Uterus (tissue), 4 donors: ENCODE results near the gene DNAH1. TPM values are rescaled to one million over a fixed set of nuclear protein-coding genes. Genes with fewer than 3 reads are reported as not detected.

Source experiments
- DNase-seq, 2 donors: peaks; one replicate each; pipeline ENCODE4 v3.0.0-alpha.2; 2019 to 2020
- H3K27ac ChIP-seq, 2 donors: fragments of 200-600 bp; sonication (generic); 1 replicate in 1 of 2; 2 replicates in 1 of 2; pipeline ENCODE4 v1.5.1; 2016 to 2018
- H3K27me3 ChIP-seq, 2 donors: fragments of 200-600 bp; sonication (generic); one replicate each; pipeline ENCODE4 v1.5.1; 2018 to 2019; ENCODE audit warnings: control low read depth in 1 of 2
- H3K36me3 ChIP-seq, 2 donors: fragments of 200-600 bp; sonication (generic); one replicate each; pipeline ENCODE4 v1.5.1; 2019; ENCODE audit warnings: control low read depth in 1 of 2
- H3K4me1 ChIP-seq, 2 donors: fragments of 200-600 bp; sonication (generic); one replicate each; pipeline ENCODE4 v1.5.1; 2018 to 2019; ENCODE audit warnings: control low read depth in 1 of 2
- H3K4me3 ChIP-seq, 2 donors: fragments of 200-600 bp; sonication (generic); 1 replicate in 1 of 2; 2 replicates in 1 of 2; pipeline ENCODE4 v1.5.1; 2018 to 2019; ENCODE audit warnings: mild to moderate bottlenecking in 1 of 2
- H3K9me3 ChIP-seq, 2 donors: fragments of 200-600 bp; sonication (generic); one replicate each; pipeline ENCODE4 v1.5.1; 2019; ENCODE audit warnings: control low read depth in 1 of 2
- CTCF ChIP-seq, 4 experiments: fragments of 200-600 bp in 2 of 4; fragments of 450-650 bp in 2 of 4; sonication (generic) in 2 of 4; IDR thresholded peaks; one replicate each; pipeline ENCODE4 v1.5.1; 2016 to 2019; ENCODE audit warnings: antibody characterized with exemption in 4 of 4, mild to moderate bottlenecking in 2 of 4, moderate library complexity in 1 of 4
- POLR2A ChIP-seq, 2 donors: fragments of 450-650 bp; IDR thresholded peaks; one replicate each; pipeline ENCODE4 v1.6.1; 2016; ENCODE audit warnings: antibody characterized with exemption in 2 of 2, mild to moderate bottlenecking in 1 of 2, moderate library complexity in 1 of 2
- intact Hi-C: fragments of 100-400 bp; cut with DNase I; formaldehyde crosslinking; loops from one replicate; pipeline ENCODE4 v1.15.1; 2023; ENCODE audit warnings: low total_unique reads
- total RNA-seq, 4 donors: library from RNA; depleted of rRNA in 3 of 4; stranded (reverse); fragments of >200 nt in 3 of 4; gene quantifications; one replicate each; pipeline versions ENCODE4 v1.1.0 to v1.2.4, GENCODE V29; 2014 to 2023
- donor health status: DM: yes; HTN: yes; CAD: no.

The DNAH1 gene
- total RNA-seq, 4 donors from 2014 or later = 5.1 to 46.2 (median 11.0) TPM

- DNase-seq = no peak
- no peaks in the 10 kb centered on the region for H3K4me1 ChIP-seq
- no peaks in the 10 kb centered on the region for H3K9me3 ChIP-seq
- intact Hi-C loops = no loop called here
- H3K27ac ChIP-seq = no peak overlapping the region
- H3K4me3 ChIP-seq = no peak overlapping the region
- no peaks in the 10 kb centered on the region for H3K36me3 ChIP-seq
- H3K27me3 ChIP-seq = no peaks in the 10 kb centered on the region
- TF ChIP-seq POLR2A (IDR thresholded peaks at IDR 0.05) (no peak), CTCF (IDR thresholded peaks at IDR 0.05) (no peak)
Observed at GRCh38 chr3:52324676-52325075, 8.6 kb downstream of the DNAH1 start.

GRCh38 chr3:52325686-52326085 lies 9.6 kb downstream of the DNAH1 start:
- DNase-seq = no peak

GRCh38 chr3:52326976-52327375 lies 10.9 kb downstream of the DNAH1 start:
- H3K27ac ChIP-seq = no peak overlapping the region
- H3K4me3 ChIP-seq = no peak overlapping the region
- H3K9me3 ChIP-seq = no peaks in the 10 kb centered on the region
- no peaks in the 10 kb centered on the region for H3K27me3 ChIP-seq
- no peaks in the 10 kb centered on the region for H3K4me1 ChIP-seq
- H3K36me3 ChIP-seq = no peaks in the 10 kb centered on the region
- TF ChIP-seq POLR2A (IDR thresholded peaks at IDR 0.05) = no peak
- no peak for TF ChIP-seq CTCF (IDR thresholded peaks at IDR 0.05)
- no peak for DNase-seq
- intact Hi-C loops = no loop called here

More at GRCh38 chr3:52325686-52326085, 9.6 kb downstream of the DNAH1 start:
- Histone ChIP-seq H3K36me3 (no peaks in the 10 kb centered on the region), H3K4me1 (no peaks in the 10 kb centered on the region), H3K27me3 (no peaks in the 10 kb centered on the region), H3K9me3 (no peaks in the 10 kb centered on the region), H3K27ac (no peak overlapping the region), H3K4me3 (no peak overlapping the region)
- intact Hi-C loops = no loop called here
- TF ChIP-seq POLR2A (IDR thresholded peaks at IDR 0.05) (no peak), CTCF (IDR thresholded peaks at IDR 0.05) (no peak)

GRCh38 chr3:52327486-52328290 lies 11.6 kb downstream of the DNAH1 start:
- Histone ChIP-seq H3K4me3 (no peak overlapping the region), H3K4me1 (no peaks in the 10 kb centered on the region), H3K27me3 (no peaks in the 10 kb centered on the region), H3K27ac (no peak overlapping the region), H3K9me3 (no peaks in the 10 kb centered on the region), H3K36me3 (no peaks in the 10 kb centered on the region)
- no peak for DNase-seq
- intact Hi-C loops = no loop called here
- no peak for TF ChIP-seq POLR2A (IDR thresholded peaks at IDR 0.05)
- TF ChIP-seq CTCF (IDR thresholded peaks at IDR 0.05) = no peak

- no peaks in the 10 kb centered on the region for H3K9me3 ChIP-seq
- no peak for DNase-seq
- no peak overlapping the region for H3K27ac ChIP-seq
- H3K4me3 ChIP-seq = no peak overlapping the region
- intact Hi-C loops = no loop called here
- H3K4me1 ChIP-seq = no peaks in the 10 kb centered on the region
- H3K27me3 ChIP-seq = no peaks in the 10 kb centered on the region
- no peaks in the 10 kb centered on the region for H3K36me3 ChIP-seq
- TF ChIP-seq CTCF (IDR thresholded peaks at IDR 0.05) (no peak), POLR2A (IDR thresholded peaks at IDR 0.05) (no peak)
Observed at GRCh38 chr3:52328536-52329080, 12.5 kb downstream of the DNAH1 start.
